Ascending aorta (tissue), 2 donors: ENCODE results near the gene POLR2I. TPM values are rescaled to one million over a fixed set of nuclear protein-coding genes. Genes with fewer than 3 reads are reported as not detected.

Experiments used
- DNase-seq, 2 donors: peaks; one replicate each; pipeline ENCODE4 v3.0.0-alpha.2; 2019; ENCODE audit warnings: low spot score in 2 of 2
- H3K27ac ChIP-seq, 2 donors: fragments of 200-600 bp; sonication (generic); one replicate each; pipeline ENCODE4 v1.5.1; 2016 to 2017; ENCODE audit warnings: mild to moderate bottlenecking in 1 of 2
- H3K27me3 ChIP-seq: fragments of 200-600 bp; sonication (generic); one replicate; pipeline ENCODE4 v1.5.1; 2017
- H3K36me3 ChIP-seq, 2 donors: fragments of 200-600 bp; sonication (generic); one replicate each; pipeline ENCODE4 v1.5.1; 2016
- H3K4me1 ChIP-seq, 2 donors: fragments of 200-600 bp; sonication (generic); one replicate each; pipeline ENCODE4 v1.5.1; 2016 to 2017; ENCODE audit warnings: mild to moderate bottlenecking in 1 of 2
- H3K4me3 ChIP-seq, 2 donors: fragments of 200-600 bp; sonication (generic); one replicate each; pipeline ENCODE4 v1.5.1; 2016 to 2017; ENCODE audit warnings: mild to moderate bottlenecking in 1 of 2
- H3K9me3 ChIP-seq, 2 donors: fragments of 200-600 bp; sonication (generic); one replicate each; pipeline ENCODE4 v1.5.1; 2016
- CTCF ChIP-seq, 3 experiments: fragments of 200-600 bp in 2 of 3; fragments of 450-650 bp in 1 of 3; sonication (generic) in 2 of 3; IDR thresholded peaks; one replicate each; pipeline ENCODE4 v1.5.1; 2016 to 2019; ENCODE audit warnings: antibody characterized with exemption in 3 of 3, mild to moderate bottlenecking in 1 of 3, moderate library complexity in 1 of 3
- intact Hi-C: fragments of 100-400 bp; cut with DNase I; formaldehyde crosslinking; loops from one replicate; pipeline ENCODE4 v1.15.1; 2023
- total RNA-seq: library from RNA; depleted of rRNA; stranded (reverse); fragments of >200 nt; gene quantifications from one replicate; pipeline ENCODE4 v1.1.0, GENCODE V29; 2016

POLR2I gene
- total RNA-seq, 1 donor from 2014 or later, result 21.0 TPM

- peaks cover 4 to 17% of the 10 kb centered on the region in 2 donors for H3K4me1 ChIP-seq
- intact Hi-C loops, result loop anchor here (1.0 to 5.0 kb wide), 4 partner anchors 18 to 395 kb away; partner anchors contain the start of genes HSPB6, PROSER3, ZNF146 and ZNF565
- peak overlapping the region; percentile 99 to 100 for H3K27ac ChIP-seq
- peak overlapping the region; percentile 74 to 96 for H3K4me3 ChIP-seq
- H3K9me3 ChIP-seq, result no peaks in the 10 kb centered on the region
- H3K27me3 ChIP-seq, result no peaks in the 10 kb centered on the region
- DNase-seq, result peak in 1 of 2 donors; percentile 67
- TF ChIP-seq CTCF (IDR thresholded peaks at IDR 0.05), result no peak
- peaks cover 34 to 36% of the 10 kb centered on the region in 2 donors for H3K36me3 ChIP-seq
Observed at GRCh38 chr19:36152019-36152351, 37.3 kb upstream of the POLR2I start.

- DNase-seq, result peak; percentile 39 to 85
- no peaks in the 10 kb centered on the region for H3K27me3 ChIP-seq
- no peak for TF ChIP-seq CTCF (IDR thresholded peaks at IDR 0.05)
- peaks cover 4 to 17% of the 10 kb centered on the region in 2 donors for H3K4me1 ChIP-seq
- peak overlapping the region; percentile 99 to 100 for H3K27ac ChIP-seq
- H3K36me3 ChIP-seq, result peaks cover 40 to 42% of the 10 kb centered on the region in 2 donors
- H3K4me3 ChIP-seq, result peak overlapping the region; percentile 74 to 96
- intact Hi-C loops, result loop anchor here (1.0 to 5.0 kb wide), 5 partner anchors 11 to 394 kb away; partner anchors contain the start of genes CAPNS1, HSPB6, PROSER3 and ZNF146
- H3K9me3 ChIP-seq, result no peaks in the 10 kb centered on the region
Observed at GRCh38 chr19:36151144-36152018, 36.7 kb upstream of the POLR2I start.

GRCh38 chr19:36150586-36150985 lies 35.9 kb upstream of the POLR2I start:
- peak overlapping the region; percentile 99 to 100 for H3K27ac ChIP-seq
- peaks cover 4 to 17% of the 10 kb centered on the region in 2 donors for H3K4me1 ChIP-seq
- peak overlapping the region; percentile 74 to 96 for H3K4me3 ChIP-seq
- intact Hi-C loops, result loop anchor here (5.0 kb wide), 1 partner anchor 393 kb away; the partner anchor contains the start of genes HSPB6 and PROSER3
- H3K27me3 ChIP-seq, result no peaks in the 10 kb centered on the region
- H3K9me3 ChIP-seq, result no peaks in the 10 kb centered on the region
- TF ChIP-seq CTCF (IDR thresholded peaks at IDR 0.05), result no peak
- H3K36me3 ChIP-seq, result peaks cover 48 to 50% of the 10 kb centered on the region in 2 donors
- no peak for DNase-seq

- H3K9me3 ChIP-seq, result no peaks in the 10 kb centered on the region
- TF ChIP-seq CTCF (IDR thresholded peaks at IDR 0.05), result no peak
- no peaks in the 10 kb centered on the region for H3K27me3 ChIP-seq
- no peak for DNase-seq
- H3K4me1 ChIP-seq, result peaks cover 4 to 17% of the 10 kb centered on the region in 2 donors
- peaks cover 55 to 58% of the 10 kb centered on the region in 2 donors for H3K36me3 ChIP-seq
- H3K4me3 ChIP-seq, result no peak overlapping the region
- H3K27ac ChIP-seq, result peak overlapping the region; percentile 99 to 100
- intact Hi-C loops, result loop anchor here (5.0 kb wide), 1 partner anchor 393 kb away; the partner anchor contains the start of genes HSPB6 and PROSER3
Observed at GRCh38 chr19:36149673-36150406, 35.2 kb upstream of the POLR2I start.

GRCh38 chr19:36144624-36145023 lies 29.9 kb upstream of the POLR2I start:
- TF ChIP-seq CTCF (IDR thresholded peaks at IDR 0.05), result no peak

More at GRCh38 chr19:36144624-36145023, 29.9 kb upstream of the POLR2I start:
- H3K27me3 ChIP-seq, result no peaks in the 10 kb centered on the region
- H3K9me3 ChIP-seq, result no peaks in the 10 kb centered on the region
- H3K4me1 ChIP-seq, result peaks cover 6% of the 10 kb centered on the region in 2 donors
- no peak for DNase-seq
- H3K27ac ChIP-seq, result no peak overlapping the region
- no peak overlapping the region for H3K4me3 ChIP-seq
- intact Hi-C loops, result no loop called here
- H3K36me3 ChIP-seq, result peaks cover 73 to 76% of the 10 kb centered on the region in 2 donors
